Activated T-helper 1 cell treated with Interleukin-2 at 50 U/mL for 16 hours (primary cell): Measurements from ENCODE around the gene SHISA7.

Experiments used
- DNase-seq: peaks from one replicate; pipeline ENCODE4 v3.0.0-alpha.2; 2020; ENCODE audit warnings: low read depth

The SHISA7 gene

GRCh38 chr19:55443045-55443823, at the start of gene SHISA7:
Gene SHISA7 (minus strand): TSS chr19:55443300. CDS start chr19:55442863, 437 bp downstream.
- no peak for DNase-seq

DNA sequence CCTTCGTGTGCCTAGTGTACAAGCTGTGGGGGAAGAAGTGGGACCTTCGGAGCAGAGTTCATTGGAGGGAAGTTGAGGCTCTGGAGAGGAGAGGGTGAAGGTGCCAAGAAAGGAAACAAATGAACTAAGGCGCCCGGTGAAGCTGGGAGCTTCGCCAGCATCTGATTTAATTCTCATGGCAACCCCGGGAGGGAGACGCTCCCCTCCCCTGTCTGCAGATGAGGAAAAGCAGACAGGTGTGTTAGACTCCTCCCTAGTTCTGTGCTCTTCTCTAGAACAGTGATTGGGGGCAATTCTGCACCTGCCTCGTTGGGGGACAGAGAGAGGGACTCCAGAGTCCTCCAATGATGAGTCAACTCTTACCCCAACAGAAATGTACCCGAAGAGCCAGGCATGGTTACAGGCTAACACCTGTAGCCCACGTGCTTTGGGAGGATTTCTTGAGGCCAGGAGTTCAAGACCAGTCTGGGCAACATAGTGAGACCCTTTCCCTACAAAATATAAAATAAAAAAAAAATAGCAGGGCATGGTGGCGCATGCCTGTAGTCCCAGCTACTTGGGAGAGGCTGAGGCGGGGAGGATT, 49.4 kb upstream of the SHISA7 start:
- DNase-seq = no peak

- no peak for DNase-seq
These were observed 48.7 kb upstream of the SHISA7 start for GRCh38 chr19:55491546-55492360.

DNA sequence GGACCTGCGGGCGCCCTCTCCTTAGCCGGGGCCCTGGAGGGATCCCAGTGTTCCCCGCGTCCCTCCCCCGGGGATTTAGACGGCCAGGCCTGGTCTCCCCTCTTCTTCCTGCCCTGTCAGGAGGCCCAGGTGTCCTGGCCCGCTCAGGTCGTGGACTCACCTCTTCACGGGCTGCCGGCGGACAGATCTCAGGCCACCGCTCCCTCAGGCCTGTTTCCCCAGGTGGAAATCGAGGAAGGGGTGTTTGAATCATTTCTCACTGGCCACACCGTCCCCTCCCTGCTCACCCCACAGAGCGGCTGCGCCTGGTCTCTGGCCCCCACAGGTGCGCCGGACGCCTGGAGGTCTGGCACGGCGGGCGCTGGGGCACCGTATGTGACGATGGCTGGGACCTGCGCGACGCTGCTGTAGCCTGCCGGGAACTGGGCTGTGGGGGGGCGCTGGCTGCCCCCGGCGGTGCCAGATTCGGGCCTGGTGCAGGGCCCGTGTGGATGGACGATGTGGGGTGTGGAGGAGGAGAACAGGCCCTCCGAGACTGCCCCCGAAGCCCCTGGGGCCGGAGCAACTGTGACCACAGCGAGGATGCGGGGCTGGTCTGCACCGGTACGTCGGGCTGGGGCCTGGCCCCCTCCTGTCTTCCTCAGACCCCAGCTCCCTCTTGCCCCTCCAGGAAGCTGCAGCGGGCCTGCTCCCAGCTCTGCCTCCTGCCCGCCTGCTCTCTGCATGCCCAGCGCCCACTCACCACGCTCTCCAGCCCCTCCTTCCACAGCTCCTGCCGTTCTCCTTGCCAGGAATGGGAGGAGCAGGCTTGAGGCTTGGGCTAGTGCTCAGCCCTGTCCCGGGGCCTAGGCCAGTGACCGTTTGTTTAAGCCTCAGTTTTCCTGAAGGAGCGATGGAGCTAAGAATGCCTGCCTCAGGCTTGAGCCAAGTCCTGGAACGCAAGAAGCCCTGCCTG, 47.7 kb upstream of the SHISA7 start:
- DNase-seq = no peak

DNA sequence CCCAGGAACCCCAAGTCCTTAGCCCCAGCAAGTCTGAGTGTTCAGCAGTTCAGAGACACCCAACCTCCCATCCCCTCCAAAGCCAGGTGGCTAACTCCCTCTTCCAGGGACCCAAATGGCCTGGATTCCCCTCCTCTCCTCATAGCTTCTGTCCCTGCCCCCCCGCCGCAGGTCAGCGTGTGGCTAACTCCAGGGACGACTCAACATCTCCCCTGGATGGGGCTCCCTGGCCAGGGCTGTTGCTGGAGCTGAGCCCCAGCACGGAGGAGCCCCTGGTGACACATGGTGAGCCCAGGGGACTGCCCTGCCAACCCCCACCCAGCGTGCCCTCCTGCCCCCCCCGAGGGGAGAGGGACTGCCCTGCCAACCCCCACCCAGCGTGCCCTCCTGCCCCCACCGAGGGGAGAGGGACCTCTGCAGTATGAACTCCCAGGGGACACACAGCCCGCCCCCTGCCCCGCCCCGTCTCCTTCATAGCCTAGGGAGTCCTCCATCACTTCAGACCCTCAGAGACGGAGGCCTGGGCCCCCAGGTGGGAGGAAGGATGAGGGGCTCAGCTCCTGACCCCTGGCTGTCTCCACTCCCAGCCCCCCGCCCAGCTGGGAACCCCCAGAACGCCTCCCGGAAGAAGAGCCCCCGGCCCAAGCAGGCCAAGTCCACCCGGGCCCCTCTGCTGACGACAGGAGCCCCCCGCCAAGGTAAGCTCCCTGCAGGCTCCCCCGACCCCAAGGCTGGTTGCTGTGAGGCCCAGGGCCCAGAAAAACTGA, 46.8 kb upstream of the SHISA7 start:
- DNase-seq = no peak

- DNase-seq = no peak
These were observed 46.0 kb upstream of the SHISA7 start for GRCh38 chr19:55488986-55489710.

DNA sequence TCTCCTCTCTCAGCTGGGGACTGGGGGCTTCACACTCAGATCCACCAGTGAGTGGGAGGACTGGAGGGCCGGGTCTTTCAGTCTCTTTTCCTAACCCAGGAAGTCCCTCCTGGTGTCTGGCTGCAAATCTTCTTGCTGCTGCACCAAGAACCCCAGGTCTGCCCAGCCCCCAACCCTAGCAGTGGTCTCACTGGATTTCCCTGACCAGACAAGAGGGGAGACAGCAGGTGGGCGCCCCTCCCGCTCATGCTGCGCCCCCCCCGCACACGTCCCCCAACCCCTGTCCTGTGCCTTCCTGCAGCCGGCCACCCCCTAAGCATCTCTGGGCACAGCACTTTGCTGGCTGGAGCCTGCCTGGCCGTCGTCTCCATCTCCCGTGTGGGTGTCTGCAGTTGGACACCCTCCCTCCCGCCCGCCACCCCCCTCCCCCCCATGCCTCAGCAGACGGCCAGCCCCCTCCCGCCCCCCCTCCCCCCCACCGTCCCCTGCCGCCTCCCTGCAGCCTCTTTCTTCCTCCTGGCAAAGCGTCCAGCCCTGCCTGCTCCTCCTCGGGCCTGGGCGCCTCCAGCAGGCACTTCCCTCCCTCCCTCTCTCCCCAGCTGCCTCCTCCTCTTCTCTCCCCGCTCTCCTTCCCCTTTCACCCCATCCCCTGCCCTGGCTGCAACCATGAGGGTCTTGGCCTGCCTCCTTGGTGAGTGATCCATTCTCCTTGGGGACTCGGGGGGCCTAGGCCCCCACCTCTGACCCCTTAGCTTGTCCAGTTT, 45.0 kb upstream of the SHISA7 start, which contains the start of gene SSC5D:
Gene SSC5D (plus strand): TSS at position 513 of the 764 bp plus-strand sequence. CDS start 154 bp downstream, at position 667.
- DNase-seq = no peak

DNA sequence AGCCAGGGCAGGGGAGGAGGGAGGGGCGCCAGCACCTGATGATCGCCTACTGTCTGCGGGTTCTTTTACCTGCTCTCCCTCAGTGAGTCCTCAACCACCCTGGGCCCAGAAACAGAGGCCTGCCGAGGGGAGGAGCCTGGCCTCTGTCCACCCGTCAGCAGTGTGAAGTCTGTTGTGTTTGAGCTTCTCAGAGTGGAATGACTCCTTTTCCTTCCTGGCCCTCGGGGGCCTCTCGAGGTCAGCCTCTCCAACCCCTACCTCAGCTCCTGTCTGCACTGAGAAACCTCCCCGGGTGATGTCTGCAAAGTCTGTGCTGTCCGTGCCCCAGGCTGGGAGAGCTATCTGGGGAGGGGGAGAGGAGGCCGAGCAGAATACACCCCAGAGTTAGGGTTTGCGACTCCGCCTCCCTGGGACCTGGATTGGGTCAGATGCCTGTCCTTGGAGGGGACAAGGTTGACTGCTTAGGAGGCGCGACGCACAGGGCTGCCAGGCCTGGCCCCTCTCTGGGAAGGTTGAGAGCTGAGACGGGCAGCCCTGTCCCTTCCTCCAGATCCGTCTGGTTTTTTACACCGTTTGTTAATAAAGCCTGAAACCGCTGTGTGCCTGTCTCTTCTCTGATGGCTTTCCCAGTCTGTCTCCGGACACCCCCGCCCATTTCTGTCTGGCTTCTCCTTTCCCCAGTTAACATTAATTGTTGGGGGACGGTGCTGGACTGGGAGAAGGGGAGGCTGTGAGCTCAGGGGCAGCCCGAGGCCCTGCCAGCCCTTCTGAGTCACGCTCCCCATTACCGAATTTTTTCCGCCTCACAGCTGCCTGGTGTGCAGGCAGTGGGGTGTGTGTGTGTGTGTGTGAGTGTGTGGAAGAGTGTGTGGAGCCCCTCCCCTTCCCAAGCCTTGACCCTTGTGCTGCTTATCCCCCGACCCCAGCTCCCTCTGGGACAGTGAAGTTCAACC, 44.1 kb upstream of the SHISA7 start:
- no peak for DNase-seq

DNA sequence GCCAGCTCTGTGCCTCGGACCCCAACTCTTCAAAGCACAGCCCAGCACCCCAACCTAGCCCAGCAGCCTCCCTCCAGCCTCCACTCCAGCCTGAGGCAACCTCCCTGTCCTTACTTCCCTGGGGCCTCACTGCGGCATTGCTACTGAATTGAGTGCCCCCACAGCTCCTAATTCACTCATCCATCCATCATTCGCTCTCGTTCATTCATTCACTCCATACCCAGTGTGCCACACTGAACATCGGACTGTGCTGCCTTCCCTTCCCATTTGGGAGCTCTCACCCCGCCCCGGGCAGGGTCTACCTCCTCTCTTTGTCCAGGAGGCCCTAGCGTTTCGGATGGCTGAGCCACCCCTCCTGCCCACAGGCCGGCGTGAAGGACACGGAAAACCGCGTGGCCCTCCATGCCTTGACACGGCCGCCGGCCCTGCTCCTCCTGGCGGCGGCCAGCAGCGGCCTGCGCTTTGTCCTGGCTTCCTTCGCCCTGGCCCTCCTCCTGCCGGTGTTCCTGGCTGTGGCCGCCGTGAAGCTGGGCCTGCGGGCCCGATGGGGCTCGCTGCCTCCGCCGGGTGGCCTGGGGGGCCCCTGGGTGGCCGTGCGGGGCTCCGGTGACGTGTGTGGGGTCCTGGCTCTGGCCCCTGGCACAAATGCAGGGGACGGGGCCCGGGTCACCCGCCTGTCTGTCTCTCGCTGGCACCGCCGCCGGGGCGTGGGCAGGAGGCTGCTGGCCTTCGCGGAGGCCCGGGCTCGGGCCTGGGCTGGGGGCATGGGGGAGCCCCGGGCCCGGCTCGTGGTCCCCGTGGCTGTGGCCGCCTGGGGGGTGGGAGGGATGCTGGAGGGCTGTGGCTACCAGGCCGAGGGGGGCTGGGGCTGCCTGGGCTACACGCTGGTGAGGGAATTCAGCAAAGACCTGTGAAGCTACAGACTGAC, 43.2 kb upstream of the SHISA7 start:
- no peak for DNase-seq

DNA sequence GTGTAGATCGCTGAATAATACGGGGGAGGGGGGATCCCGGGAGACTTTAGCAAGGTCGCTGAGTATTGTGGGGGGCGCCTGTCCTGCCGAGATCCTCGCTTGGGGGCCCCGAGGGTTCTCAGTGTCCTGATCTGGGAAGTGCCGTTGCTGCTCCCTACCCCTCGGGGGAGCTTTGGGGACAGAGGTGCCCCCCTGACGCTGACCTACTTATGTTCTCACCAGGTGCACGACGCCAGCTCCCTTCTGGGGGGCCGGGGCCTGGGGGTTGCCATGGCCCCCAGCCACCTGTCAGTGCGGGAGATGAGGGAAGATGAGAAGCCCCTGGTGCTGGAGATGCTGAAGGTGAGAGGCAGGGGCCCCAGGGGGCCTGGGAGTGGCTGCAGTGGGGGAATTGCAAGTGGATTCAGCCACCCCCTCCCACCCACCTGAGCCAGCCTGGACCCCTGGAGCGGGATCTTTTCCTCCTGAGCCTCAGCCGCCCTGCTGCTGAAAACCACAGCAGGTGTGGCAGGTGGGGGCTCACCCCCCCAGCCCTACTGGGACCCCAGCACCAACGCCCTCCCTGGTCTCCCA, 42.4 kb upstream of the SHISA7 start:
- no peak for DNase-seq

GRCh38 chr19:55484593-55485438, 41.7 kb upstream of the SHISA7 start, which contains the start of gene NAT14:
Gene NAT14 (plus strand): TSS chr19:55485188. CDS start chr19:55485709, 521 bp downstream.
- peak; percentile 38 for DNase-seq

GRCh38 chr19:55483706-55484592, 40.8 kb upstream of the SHISA7 start:
- DNase-seq = no peak

DNA sequence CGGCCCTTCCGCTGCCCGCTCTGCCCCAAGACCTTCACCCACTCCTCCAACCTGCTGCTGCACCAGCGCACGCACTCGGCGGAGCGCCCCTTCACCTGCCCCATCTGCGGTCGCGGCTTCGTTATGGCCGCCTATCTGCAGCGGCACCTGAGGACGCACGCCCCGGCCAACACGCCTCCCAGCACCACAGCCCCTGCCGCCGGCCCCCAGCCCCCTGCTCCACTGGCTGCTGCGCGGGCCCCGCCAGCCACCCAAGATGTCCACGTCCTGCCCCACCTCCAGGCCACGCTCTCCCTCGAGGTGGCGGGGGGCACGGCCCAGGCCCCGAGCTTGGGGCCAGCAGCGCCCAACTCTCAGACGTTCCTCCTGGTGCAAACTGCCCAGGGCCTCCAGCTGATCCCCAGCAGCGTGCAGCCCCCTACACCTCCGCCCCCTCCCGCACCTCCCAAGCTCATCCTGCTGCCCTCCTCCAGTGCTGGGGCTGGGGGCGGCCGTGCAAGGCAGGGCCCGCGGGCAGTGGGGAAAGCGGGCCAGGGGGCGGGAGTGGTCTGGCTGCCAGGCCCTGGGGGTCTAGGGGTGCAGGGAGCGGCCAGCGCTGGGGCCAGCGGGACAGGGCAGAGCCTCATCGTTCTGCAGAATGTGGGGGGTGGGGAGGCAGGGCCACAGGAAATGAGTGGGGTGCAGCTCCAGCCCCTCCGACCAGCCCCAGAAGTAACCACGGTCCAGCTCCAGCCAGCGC, 40.0 kb upstream of the SHISA7 start:
- DNase-seq = no peak
